ENCODE measurements around the gene MAN1C1.
"Not testable (repeated sequence)": the region's sequence is repeated elsewhere in the genome, so short reads cannot be mapped to it uniquely, and the experiment has no call there.

The MAN1C1 gene

GRCh38 chr1:25658791-25659431 is 42.3 kb downstream of the MAN1C1 start:
- DNase-seq = no peak

- no peak for DNase-seq
These were observed 44.6 kb downstream of the MAN1C1 start for GRCh38 chr1:25661043-25661815.

- no peak for DNase-seq
These were observed 45.5 kb downstream of the MAN1C1 start for GRCh38 chr1:25662061-25662460.

GRCh38 chr1:25662959-25663358 is 46.4 kb downstream of the MAN1C1 start:
- not testable (repeated sequence) for DNase-seq

- DNase-seq = no peak
These were observed 48.0 kb downstream of the MAN1C1 start for GRCh38 chr1:25664357-25665199.

- DNase-seq = no peak
These were observed 49.9 kb downstream of the MAN1C1 start for GRCh38 chr1:25666460-25666859.

- no peak for DNase-seq
These were observed 52.5 kb downstream of the MAN1C1 start for GRCh38 chr1:25668931-25669573.

- no peak for DNase-seq
These were observed 53.4 kb downstream of the MAN1C1 start for GRCh38 chr1:25669781-25670567.

GRCh38 chr1:25671929-25672328 is 55.3 kb downstream of the MAN1C1 start:
- no peak for DNase-seq

GRCh38 chr1:25672763-25673409 is 56.3 kb downstream of the MAN1C1 start:
- no peak for DNase-seq

- no peak for DNase-seq
These were observed 56.9 kb downstream of the MAN1C1 start for GRCh38 chr1:25673456-25673855.

GRCh38 chr1:25673962-25674806 is 57.6 kb downstream of the MAN1C1 start:
- DNase-seq = no peak

GRCh38 chr1:25674807-25675084 is 58.2 kb downstream of the MAN1C1 start:
- no peak for DNase-seq

- no peak for DNase-seq
These were observed 59.3 kb downstream of the MAN1C1 start for GRCh38 chr1:25675729-25676476.

- peak; percentile 49 for DNase-seq
These were observed 59.9 kb downstream of the MAN1C1 start for GRCh38 chr1:25676488-25676887.

- DNase-seq = no peak
These were observed 60.7 kb downstream of the MAN1C1 start for GRCh38 chr1:25677193-25677773.

GRCh38 chr1:25679171-25679570 is 62.6 kb downstream of the MAN1C1 start:
- no peak for DNase-seq

- DNase-seq = no peak
These were observed 64.1 kb downstream of the MAN1C1 start for GRCh38 chr1:25680701-25681100.

- no peak for DNase-seq
These were observed 65.5 kb downstream of the MAN1C1 start for GRCh38 chr1:25682059-25682601.

- no peak for DNase-seq
These were observed 66.6 kb downstream of the MAN1C1 start for GRCh38 chr1:25683177-25683576.

Data from NCI-H1436 treated with DMSO at 0.1 percent for 48 hours (cell line).